Measurements from ENCODE around the gene TOM1L2.

TOM1L2 gene

GRCh38 chr17:17827826-17828621, 144.2 kb downstream of the TOM1L2 start:
- DNase-seq: no peak

DNA sequence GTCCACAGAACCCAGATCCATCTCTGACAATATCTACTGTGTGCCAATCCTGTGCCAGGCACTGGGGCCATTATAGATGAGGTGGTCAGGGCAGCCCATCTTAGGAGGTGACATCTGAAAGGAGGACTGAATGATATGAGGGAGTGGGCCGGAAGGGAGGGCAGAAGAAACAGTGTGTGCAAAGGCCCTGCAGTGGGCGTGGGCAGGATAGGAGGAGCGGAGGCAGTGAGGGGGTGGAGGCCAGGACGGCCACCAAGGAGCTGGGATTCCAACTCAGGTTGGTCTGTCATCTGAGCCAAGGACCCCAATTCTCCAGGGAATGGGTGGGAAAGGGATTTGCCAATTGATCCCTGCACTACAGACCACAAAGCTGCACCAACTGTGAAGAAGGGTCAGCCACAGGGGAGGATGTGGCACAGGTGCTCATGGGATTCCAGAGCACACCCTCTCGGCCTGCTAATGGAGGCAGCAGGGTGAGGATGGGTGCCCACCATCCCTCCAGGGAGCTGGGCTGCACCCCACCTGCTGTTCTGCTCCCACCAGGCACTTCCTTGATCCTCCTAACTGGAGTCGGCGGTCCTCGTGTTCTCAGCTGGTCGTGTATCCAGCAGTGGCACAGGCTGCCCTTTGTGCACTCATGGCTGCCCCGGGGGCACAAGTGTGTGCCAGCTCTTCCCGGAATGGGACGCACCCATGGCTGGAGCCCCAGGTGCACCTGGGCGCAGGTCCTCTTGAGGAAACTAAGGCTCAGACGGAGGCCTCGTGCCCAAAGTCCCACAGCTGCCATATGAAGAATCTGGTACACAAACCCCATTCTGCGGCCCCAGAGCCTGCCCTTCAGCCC, 145.0 kb downstream of the TOM1L2 start:
- DNase-seq: no peak

GRCh38 chr17:17826342-17826713, 145.9 kb downstream of the TOM1L2 start:
- DNase-seq: no peak

GRCh38 chr17:17824783-17825614, 147.2 kb downstream of the TOM1L2 start:
- DNase-seq: no peak

- no peak for DNase-seq
These were observed 147.9 kb downstream of the TOM1L2 start for GRCh38 chr17:17824119-17824782.

- DNase-seq: peak; percentile 50 to 54
These were observed 148.6 kb downstream of the TOM1L2 start for GRCh38 chr17:17823433-17824118.

- DNase-seq: no peak
These were observed 149.6 kb downstream of the TOM1L2 start for GRCh38 chr17:17822616-17823015.

- DNase-seq: no peak
These were observed 150.0 kb downstream of the TOM1L2 start for GRCh38 chr17:17822189-17822588.

DNA sequence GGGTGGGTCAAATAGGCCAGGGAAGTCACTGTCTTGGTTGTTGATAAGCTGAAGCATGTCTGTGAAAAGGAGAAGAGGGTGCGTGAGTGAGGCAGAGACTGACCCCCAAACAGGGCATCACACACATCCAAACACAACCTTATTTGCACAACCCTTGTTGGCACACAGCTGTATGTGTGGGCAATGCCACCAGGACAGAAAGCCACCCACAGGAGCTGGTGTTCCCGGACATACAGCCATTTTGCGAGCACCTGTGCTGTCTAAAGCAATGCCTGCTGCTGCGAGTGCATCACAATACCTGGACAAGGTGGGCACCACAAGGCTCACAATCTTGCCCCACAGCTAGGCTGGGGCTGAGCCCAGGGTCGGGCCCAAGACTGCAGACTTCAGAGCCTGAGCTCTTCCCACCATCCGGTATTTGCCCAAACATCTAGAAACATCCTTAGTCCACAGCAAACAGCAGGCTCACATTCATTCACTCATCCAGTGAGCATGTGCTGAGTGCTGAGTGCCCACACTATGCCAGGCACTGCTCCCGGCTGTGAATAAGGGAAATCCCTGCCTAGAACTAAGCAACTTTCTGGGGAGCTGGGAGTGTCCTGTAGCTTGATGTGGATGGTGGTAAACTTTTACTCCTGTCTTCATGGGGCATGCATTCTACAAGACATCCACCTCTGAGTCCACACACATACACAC, 151.6 kb downstream of the TOM1L2 start:
- DNase-seq: no peak

DNA sequence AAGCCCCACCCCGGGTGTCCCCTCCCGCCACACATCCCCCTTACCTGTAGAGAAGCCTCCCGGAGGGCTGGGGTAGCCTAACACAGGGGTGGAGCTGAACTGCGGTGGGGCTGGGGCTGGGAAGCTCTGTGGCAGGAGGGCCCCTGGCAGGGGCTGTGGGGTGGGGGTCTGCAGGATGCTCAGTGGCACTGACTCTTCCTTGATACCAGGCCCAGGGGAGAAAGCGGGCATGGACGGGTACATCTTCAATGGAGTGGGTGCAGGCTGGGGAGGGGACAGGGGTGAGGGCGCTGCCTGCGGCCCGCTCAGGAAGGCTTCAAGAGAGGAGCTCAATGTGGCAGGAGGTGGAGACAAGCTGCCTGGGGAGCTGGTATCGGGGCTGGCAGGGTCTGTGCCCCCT, 152.2 kb downstream of the TOM1L2 start:
- DNase-seq: no peak

GRCh38 chr17:17819561-17819995, 152.6 kb downstream of the TOM1L2 start:
- DNase-seq: peak; percentile 40 to 51

GRCh38 chr17:17819111-17819510, 153.1 kb downstream of the TOM1L2 start:
- no peak for DNase-seq

- no peak for DNase-seq
These were observed 154.1 kb downstream of the TOM1L2 start for GRCh38 chr17:17818088-17818526.

DNA sequence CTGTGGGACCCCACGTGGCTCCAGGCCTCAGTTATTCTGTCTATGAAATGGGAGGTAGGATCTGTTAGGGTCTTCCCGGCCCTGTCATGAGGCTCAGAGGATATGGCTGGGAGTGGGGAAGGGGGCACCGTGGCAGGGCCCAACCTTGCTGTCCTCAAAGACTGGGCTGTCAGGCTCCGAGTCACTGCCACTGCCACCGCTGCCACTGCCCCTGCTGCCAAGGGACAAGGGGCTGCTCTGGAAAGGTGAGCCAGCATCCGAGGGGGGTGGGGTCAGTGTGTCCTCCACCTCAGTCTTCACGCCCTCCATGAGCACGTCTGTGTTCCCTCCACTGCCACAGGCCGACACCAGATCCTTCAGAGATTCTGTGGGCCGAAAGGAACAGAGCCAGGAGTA, 154.7 kb downstream of the TOM1L2 start:
- no peak for DNase-seq

GRCh38 chr17:17816831-17817551, 155.2 kb downstream of the TOM1L2 start:
- no peak for DNase-seq

GRCh38 chr17:17816240-17816814, 155.9 kb downstream of the TOM1L2 start:
- no peak for DNase-seq

DNA sequence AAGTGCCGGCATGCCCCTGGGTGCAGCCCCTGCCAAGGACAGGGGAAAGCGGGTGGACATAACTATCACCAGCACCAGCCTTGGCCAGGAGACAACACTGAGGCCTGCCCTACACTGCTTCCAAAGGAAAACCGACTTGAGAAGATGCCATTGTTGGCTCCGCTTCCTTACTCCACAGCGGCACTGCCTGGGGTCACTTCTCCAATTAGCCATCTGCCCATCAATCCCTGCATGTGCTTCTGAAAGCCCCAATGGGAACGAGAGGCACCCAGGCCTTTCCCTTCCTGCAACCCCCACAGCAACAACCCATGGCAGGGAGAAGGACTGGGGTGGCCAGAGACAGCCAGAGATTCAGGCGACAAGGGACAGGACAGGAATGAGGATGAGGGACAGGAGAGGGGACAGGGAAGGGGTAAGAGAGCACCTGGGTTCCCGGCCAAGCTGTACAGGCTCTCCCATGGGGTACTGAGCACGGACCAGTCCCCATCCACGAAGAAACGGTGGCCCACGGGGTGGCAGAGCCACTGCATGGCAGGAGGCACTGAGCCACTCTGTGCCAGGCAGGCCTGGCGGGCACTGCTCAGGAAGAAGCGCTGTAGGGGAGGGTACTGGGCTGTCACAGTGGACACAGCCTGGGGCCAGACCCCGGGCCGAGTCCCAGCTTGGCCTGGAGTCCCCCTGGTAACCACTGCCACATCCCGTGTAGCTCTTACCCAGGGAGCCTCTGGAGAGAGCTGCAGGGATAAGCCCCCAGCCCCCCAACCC, 156.6 kb downstream of the TOM1L2 start:
- no peak for DNase-seq

- DNase-seq: no peak
These were observed 157.2 kb downstream of the TOM1L2 start for GRCh38 chr17:17815062-17815406.
